ENCODE results near the gene MUC22.
A peak's percentile ranks its signal among the peaks of the same experiment; 100 is the strongest.

MUC22 gene

GRCh38 chr6:31074401-31074800 is 64.1 kb downstream of the MUC22 start:
- FAIRE-seq (no peak), DNase-seq (ENCODE audit: insufficient read length) (no peak)
- TF ChIP-seq TAF1 (IDR thresholded peaks at IDR 0.05; ENCODE audit: borderline replicate concordance, low read depth, low read length) (no peak), POLR2A (IDR thresholded peaks at IDR 0.05; ENCODE audit: low read depth, low read length) (no peak), POLR2AphosphoS5 (IDR thresholded peaks at IDR 0.05; ENCODE audit: low read depth, low read length) (no peak)

GRCh38 chr6:31075528-31075927 is 65.3 kb downstream of the MUC22 start:
- FAIRE-seq (no peak), DNase-seq (ENCODE audit: insufficient read length) (no peak)
- TF ChIP-seq TAF1 (IDR thresholded peaks at IDR 0.05; ENCODE audit: borderline replicate concordance, low read depth, low read length) (no peak), POLR2AphosphoS5 (IDR thresholded peaks at IDR 0.05; ENCODE audit: low read depth, low read length) (no peak), POLR2A (IDR thresholded peaks at IDR 0.05; ENCODE audit: low read depth, low read length) (no peak)

GRCh38 chr6:31076611-31077010 is 66.3 kb downstream of the MUC22 start:
- no peak for TF ChIP-seq POLR2A (IDR thresholded peaks at IDR 0.05; ENCODE audit: low read depth, low read length)
- FAIRE-seq, result no peak

GRCh38 chr6:31079656-31080261 is 69.5 kb downstream of the MUC22 start:
- TF ChIP-seq POLR2A (IDR thresholded peaks at IDR 0.05; ENCODE audit: low read depth, low read length) (no peak), TAF1 (IDR thresholded peaks at IDR 0.05; ENCODE audit: borderline replicate concordance, low read depth, low read length) (0 out of 2 replicates have a peak, but pooled peaks have one; percentile 17), POLR2AphosphoS5 (IDR thresholded peaks at IDR 0.05; ENCODE audit: low read depth, low read length) (no peak)
- DNase-seq (ENCODE audit: insufficient read length) (peak; percentile 35), FAIRE-seq (no peak)

More at GRCh38 chr6:31076611-31077010, 66.3 kb downstream of the MUC22 start:
- DNase-seq (ENCODE audit: insufficient read length), result no peak

- FAIRE-seq (no peak), DNase-seq (ENCODE audit: insufficient read length) (no peak)
- TF ChIP-seq POLR2AphosphoS5 (IDR thresholded peaks at IDR 0.05; ENCODE audit: low read depth, low read length), result no peak
- no peak for TF ChIP-seq TAF1 (IDR thresholded peaks at IDR 0.05; ENCODE audit: borderline replicate concordance, low read depth, low read length)
- no peak for TF ChIP-seq POLR2A (IDR thresholded peaks at IDR 0.05; ENCODE audit: low read depth, low read length)
These were observed 71.6 kb downstream of the MUC22 start for GRCh38 chr6:31081872-31082271.

- DNase-seq (ENCODE audit: insufficient read length), result no peak
- TF ChIP-seq TAF1 (IDR thresholded peaks at IDR 0.05; ENCODE audit: borderline replicate concordance, low read depth, low read length), result no peak
- no peak for TF ChIP-seq POLR2A (IDR thresholded peaks at IDR 0.05; ENCODE audit: low read depth, low read length)
- TF ChIP-seq POLR2AphosphoS5 (IDR thresholded peaks at IDR 0.05; ENCODE audit: low read depth, low read length), result no peak
- FAIRE-seq, result peak; percentile 17
These were observed 73.6 kb downstream of the MUC22 start for GRCh38 chr6:31083742-31084354.
